Cardiac fibroblast (primary cell): ENCODE data around the gene OPA1.
A peak's percentile ranks its signal among the peaks of the same experiment; 100 is the strongest.

ENCODE experiments used
- DNase-seq, 2 donors: peaks; one replicate each; pipeline versions ENCODE4 v3.0.0 to v3.0.0-alpha.2; 2010; ENCODE audit warnings: low read depth in 2 of 2
- H3K4me3 ChIP-seq, 2 donors: replicated peaks in 1 of 2; 1 replicate in 1 of 2; 2 replicates in 1 of 2; pipeline ENCODE4 v1.5.1; 2011; ENCODE audit warnings: low read depth in 2 of 2, low read length in 2 of 2, mild to moderate bottlenecking in 2 of 2, moderate library complexity in 1 of 2
- CTCF ChIP-seq: IDR thresholded peaks from one replicate; pipeline ENCODE4 v1.5.1; 2011; ENCODE audit warnings: low read depth, mild to moderate bottlenecking, low read length, inconsistent platforms

Gene OPA1

GRCh38 chr3:193592841-193593667 is at the start of gene OPA1:
Gene OPA1 (plus strand): TSS chr3:193593208. CDS start chr3:193593378, 170 bp downstream.
- DNase-seq = peak; percentile 99
- peak within 1 kb of the TSS; percentile 79 to 89 for H3K4me3 ChIP-seq
- no peak for TF ChIP-seq CTCF

- no peak for TF ChIP-seq CTCF
- no peak for DNase-seq
- H3K4me3 ChIP-seq = no peak overlapping the region
Measured at GRCh38 chr3:193544289-193544688, 48.7 kb upstream of the OPA1 start.

GRCh38 chr3:193545304-193545703 is 47.7 kb upstream of the OPA1 start:
- no peak for TF ChIP-seq CTCF
- H3K4me3 ChIP-seq = no peak overlapping the region
- DNase-seq = no peak

GRCh38 chr3:193546129-193546528 is 46.9 kb upstream of the OPA1 start:
- no peak for DNase-seq
- TF ChIP-seq CTCF = no peak
- H3K4me3 ChIP-seq = no peak overlapping the region

GRCh38 chr3:193548406-193548805 is 44.6 kb upstream of the OPA1 start:
- H3K4me3 ChIP-seq = no peak overlapping the region
- no peak for DNase-seq
- no peak for TF ChIP-seq CTCF

GRCh38 chr3:193552923-193553322 is 40.1 kb upstream of the OPA1 start:
- TF ChIP-seq CTCF = no peak
- no peak overlapping the region for H3K4me3 ChIP-seq
- DNase-seq = no peak
